Choroid plexus epithelial cell (primary cell): ENCODE results near the gene OR2M5.

Source experiments
- DNase-seq: peaks from one replicate; pipeline ENCODE4 v3.0.0-alpha.2; 2010; ENCODE audit warnings: low read depth
- H3K4me3 ChIP-seq: 2 replicates; pipeline ENCODE4 v1.5.1; 2011; ENCODE audit warnings: low read depth, mild to moderate bottlenecking, control low read depth, low read length, moderate library complexity
- CTCF ChIP-seq: conservative IDR thresholded peaks from 2 replicates; pipeline ENCODE4 v1.5.1; 2011; ENCODE audit warnings: low read depth, mild to moderate bottlenecking, control low read depth, inconsistent platforms, low read length, moderate library complexity

OR2M5 gene

GRCh38 chr1:248144513-248145198, at the start of gene OR2M5:
TSS of gene OR2M5 (plus strand) at chr1:248145148. CDS start at chr1:248145148, 0 bp downstream.
- no peak for TF ChIP-seq CTCF
- no peak within 1 kb of the TSS for H3K4me3 ChIP-seq
- no peak for DNase-seq

- no peak for DNase-seq
- no peak overlapping the region for H3K4me3 ChIP-seq
- no peak for TF ChIP-seq CTCF
These were observed 46.4 kb upstream of the OR2M5 start for GRCh38 chr1:248098529-248098928.

- TF ChIP-seq CTCF: no peak
- DNase-seq: no peak
- no peak overlapping the region for H3K4me3 ChIP-seq
These were observed 42.1 kb upstream of the OR2M5 start for GRCh38 chr1:248102847-248103246.

- no peak overlapping the region for H3K4me3 ChIP-seq
- DNase-seq: peak; percentile 1
- TF ChIP-seq CTCF: no peak
These were observed 33.8 kb upstream of the OR2M5 start for GRCh38 chr1:248111157-248111556.

- no peak for DNase-seq
- no peak for TF ChIP-seq CTCF
- H3K4me3 ChIP-seq: no peak overlapping the region
These were observed 30.1 kb upstream of the OR2M5 start for GRCh38 chr1:248114890-248115289.

GRCh38 chr1:248127653-248128052, 17.3 kb upstream of the OR2M5 start:
- H3K4me3 ChIP-seq: no peak overlapping the region
- no peak for TF ChIP-seq CTCF
- DNase-seq: no peak

GRCh38 chr1:248136811-248137210, 8.1 kb upstream of the OR2M5 start:
- no peak for DNase-seq
- no peak for TF ChIP-seq CTCF
- no peak overlapping the region for H3K4me3 ChIP-seq
